Vagina (tissue), 2 donors: Measurements from ENCODE around the gene PTPRM.

Experiments
- POLR2A ChIP-seq, 2 donors: fragments of 450-650 bp; IDR thresholded peaks; one replicate each; pipeline ENCODE4 v1.6.1; 2017; ENCODE audit warnings: antibody characterized with exemption in 2 of 2, mild to moderate bottlenecking in 2 of 2, moderate library complexity in 2 of 2
- TF ChIP-seq, protein P1 (sequence below), 3 experiments: fragments of 450-650 bp in 2 of 3; fragments of 200-600 bp in 1 of 3; sonication (generic) in 1 of 3; IDR thresholded peaks; one replicate each; pipeline ENCODE4 v1.5.1; 2017 to 2019; ENCODE audit warnings: antibody characterized with exemption in 3 of 3, mild to moderate bottlenecking in 2 of 3, moderate library complexity in 2 of 3

DNA sequence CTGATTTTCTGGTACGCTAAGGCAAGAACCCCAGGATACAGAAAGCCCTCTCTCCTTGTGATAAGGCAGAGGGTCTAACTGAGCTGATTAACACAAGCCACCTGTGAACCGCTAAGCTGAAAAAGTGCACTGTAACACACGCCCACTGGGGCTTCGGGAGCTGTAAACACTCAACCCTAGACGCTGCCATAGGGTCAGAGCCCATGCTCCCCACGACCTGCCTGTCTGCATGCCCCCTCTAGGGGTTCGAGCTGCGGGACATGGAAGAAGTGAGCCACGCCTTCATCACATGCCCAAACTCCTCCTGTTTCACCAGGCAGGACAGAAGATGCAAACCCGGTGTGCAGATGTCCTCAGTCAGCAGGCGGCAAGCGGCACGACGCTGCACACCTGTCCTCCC lies 868.3 kb downstream of the PTPRM start:
- TF ChIP-seq, protein P1, sequence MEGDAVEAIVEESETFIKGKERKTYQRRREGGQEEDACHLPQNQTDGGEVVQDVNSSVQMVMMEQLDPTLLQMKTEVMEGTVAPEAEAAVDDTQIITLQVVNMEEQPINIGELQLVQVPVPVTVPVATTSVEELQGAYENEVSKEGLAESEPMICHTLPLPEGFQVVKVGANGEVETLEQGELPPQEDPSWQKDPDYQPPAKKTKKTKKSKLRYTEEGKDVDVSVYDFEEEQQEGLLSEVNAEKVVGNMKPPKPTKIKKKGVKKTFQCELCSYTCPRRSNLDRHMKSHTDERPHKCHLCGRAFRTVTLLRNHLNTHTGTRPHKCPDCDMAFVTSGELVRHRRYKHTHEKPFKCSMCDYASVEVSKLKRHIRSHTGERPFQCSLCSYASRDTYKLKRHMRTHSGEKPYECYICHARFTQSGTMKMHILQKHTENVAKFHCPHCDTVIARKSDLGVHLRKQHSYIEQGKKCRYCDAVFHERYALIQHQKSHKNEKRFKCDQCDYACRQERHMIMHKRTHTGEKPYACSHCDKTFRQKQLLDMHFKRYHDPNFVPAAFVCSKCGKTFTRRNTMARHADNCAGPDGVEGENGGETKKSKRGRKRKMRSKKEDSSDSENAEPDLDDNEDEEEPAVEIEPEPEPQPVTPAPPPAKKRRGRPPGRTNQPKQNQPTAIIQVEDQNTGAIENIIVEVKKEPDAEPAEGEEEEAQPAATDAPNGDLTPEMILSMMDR (IDR thresholded peaks at IDR 0.05): no peak
- TF ChIP-seq POLR2A (IDR thresholded peaks at IDR 0.05): no peak
